Epithelial cell of proximal tubule (primary cell): Measurements from ENCODE around the gene RCAN2. TPM values are rescaled to one million over a fixed set of nuclear protein-coding genes. Genes with fewer than 3 reads are reported as not detected.

Experiments used
- DNase-seq: peaks from one replicate; pipeline ENCODE4 v3.0.0-alpha.2; 2011; ENCODE audit warnings: low read depth
- H3K4me3 ChIP-seq: 2 replicates; pipeline ENCODE4 v1.5.1; 2011; ENCODE audit warnings: low read depth, mild to moderate bottlenecking, low read length
- total RNA-seq: library from RNA; depleted of rRNA; stranded (reverse); fragments of >200 nt; gene quantifications from 2 replicates; pipeline ENCODE4 v1.2.3, GENCODE V29; 2015
- TF ChIP-seq, protein P1 (sequence below): conservative IDR thresholded peaks from 2 replicates; pipeline ENCODE4 v1.5.1; 2012; ENCODE audit warnings: low read depth, mild to moderate bottlenecking, low read length

The RCAN2 gene
- total RNA-seq, 1 donor from 2014 or later: 5.3 TPM

- H3K4me3 ChIP-seq: no peak overlapping the region
- no peak for DNase-seq
- TF ChIP-seq, protein P1, sequence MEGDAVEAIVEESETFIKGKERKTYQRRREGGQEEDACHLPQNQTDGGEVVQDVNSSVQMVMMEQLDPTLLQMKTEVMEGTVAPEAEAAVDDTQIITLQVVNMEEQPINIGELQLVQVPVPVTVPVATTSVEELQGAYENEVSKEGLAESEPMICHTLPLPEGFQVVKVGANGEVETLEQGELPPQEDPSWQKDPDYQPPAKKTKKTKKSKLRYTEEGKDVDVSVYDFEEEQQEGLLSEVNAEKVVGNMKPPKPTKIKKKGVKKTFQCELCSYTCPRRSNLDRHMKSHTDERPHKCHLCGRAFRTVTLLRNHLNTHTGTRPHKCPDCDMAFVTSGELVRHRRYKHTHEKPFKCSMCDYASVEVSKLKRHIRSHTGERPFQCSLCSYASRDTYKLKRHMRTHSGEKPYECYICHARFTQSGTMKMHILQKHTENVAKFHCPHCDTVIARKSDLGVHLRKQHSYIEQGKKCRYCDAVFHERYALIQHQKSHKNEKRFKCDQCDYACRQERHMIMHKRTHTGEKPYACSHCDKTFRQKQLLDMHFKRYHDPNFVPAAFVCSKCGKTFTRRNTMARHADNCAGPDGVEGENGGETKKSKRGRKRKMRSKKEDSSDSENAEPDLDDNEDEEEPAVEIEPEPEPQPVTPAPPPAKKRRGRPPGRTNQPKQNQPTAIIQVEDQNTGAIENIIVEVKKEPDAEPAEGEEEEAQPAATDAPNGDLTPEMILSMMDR: no peak
Measured at GRCh38 chr6:46312654-46313053, 178.6 kb downstream of the RCAN2 start.

- H3K4me3 ChIP-seq: no peak overlapping the region
- no peak for DNase-seq
- TF ChIP-seq, protein P1: no peak
Measured at GRCh38 chr6:46310196-46310595, 181.1 kb downstream of the RCAN2 start.

DNA sequence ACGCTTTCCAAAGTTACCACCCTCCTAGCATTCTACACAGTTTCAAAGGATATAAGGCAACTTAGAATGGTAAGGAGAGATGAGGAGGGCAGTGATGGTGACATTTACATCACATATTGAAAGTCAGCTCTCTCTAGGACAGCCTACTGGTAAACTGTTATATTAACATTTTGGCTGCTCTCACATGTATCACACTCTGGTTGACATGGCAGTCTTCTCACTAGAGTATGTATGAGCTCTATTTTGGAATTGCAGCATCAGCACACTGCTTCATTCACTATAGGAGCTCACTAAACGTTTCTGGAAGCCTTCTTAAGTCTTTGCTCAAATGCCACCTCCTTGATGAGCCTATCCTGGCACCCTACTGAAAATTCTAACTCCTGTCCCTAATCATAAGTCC is 184.8 kb downstream of the RCAN2 start:
- DNase-seq: no peak
- TF ChIP-seq, protein P1: no peak
- H3K4me3 ChIP-seq: no peak overlapping the region

DNA sequence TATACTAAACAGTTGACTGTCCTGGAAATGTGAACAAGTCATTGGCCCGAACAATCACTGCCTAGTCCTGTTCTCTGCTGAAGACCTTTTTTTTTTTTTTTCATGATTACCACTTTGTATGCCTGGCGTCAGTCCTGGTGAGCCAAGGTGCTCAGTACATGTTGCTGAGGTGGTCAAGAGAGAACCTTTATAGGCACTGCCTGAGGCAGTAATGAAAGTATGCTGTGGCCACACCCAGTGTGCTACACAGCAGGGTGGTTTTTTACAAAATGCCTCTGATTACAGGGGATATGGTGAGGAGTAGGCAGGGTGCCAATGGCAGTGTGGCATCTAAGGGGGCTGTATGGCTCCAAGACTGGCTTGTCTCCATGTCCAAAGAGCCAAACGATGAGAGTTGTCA is 185.4 kb downstream of the RCAN2 start:
- TF ChIP-seq, protein P1: no peak
- no peak for DNase-seq
- H3K4me3 ChIP-seq: no peak overlapping the region

GRCh38 chr6:46305236-46305635 is 186.0 kb downstream of the RCAN2 start:
- TF ChIP-seq, protein P1: no peak
- DNase-seq: no peak
- H3K4me3 ChIP-seq: no peak overlapping the region

DNA sequence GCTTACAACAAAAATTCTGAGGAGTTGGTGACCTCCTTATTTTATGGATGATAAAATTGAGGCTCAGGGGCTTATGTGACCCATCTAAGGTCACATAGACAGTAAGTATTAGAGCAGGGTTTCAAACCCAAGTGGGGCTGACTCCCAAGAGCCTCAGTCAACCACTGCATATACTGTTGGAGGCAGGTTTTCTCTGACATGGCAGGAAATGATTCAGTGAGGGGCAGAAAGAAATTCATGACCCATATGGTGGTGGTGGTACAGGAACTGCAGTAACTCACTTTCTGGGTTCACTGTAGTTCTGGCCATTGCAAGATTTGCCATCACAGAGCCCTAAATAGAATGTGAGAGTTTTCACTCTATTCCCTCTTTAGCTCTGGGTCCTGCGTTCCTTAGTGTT is 188.4 kb downstream of the RCAN2 start:
- H3K4me3 ChIP-seq: no peak overlapping the region
- DNase-seq: no peak
- TF ChIP-seq, protein P1: no peak

DNA sequence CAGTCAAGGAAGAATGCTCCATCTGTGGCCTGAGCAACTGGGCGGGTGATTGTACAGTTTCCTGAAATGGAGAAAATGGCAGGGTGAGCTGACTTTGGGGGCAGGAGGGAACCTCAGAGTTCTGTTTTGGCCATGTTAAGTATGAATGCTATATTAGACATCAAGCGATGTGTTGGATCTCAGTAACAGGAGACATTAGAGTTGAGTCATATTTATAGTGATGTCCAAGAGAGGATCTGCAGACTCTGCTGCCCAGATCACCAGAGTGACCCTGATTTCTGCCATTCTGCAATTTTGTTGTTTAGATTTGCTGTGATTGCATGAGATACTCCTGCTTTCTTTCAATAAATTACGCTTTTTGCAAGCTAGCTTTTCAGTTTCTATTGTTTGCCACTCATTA is 189.1 kb downstream of the RCAN2 start:
- no peak overlapping the region for H3K4me3 ChIP-seq
- no peak for DNase-seq
- TF ChIP-seq, protein P1: no peak
